Suprapubic skin (tissue), 3 donors: ENCODE measurements around the gene ATP6V0B.

ENCODE experiments used
- CTCF ChIP-seq, 2 donors: fragments of 200-600 bp in 1 of 2; fragments of 450-650 bp in 1 of 2; sonication (generic) in 1 of 2; IDR thresholded peaks; one replicate each; pipeline ENCODE4 v1.5.1; 2016 to 2019; ENCODE audit warnings: antibody characterized with exemption in 2 of 2, mild to moderate bottlenecking in 1 of 2, moderate library complexity in 1 of 2
- POLR2AphosphoS5 ChIP-seq, 3 donors: sonication (generic); formaldehyde crosslinking; IDR thresholded peaks; one replicate each; pipeline ENCODE4 v1.6.1; 2017; ENCODE audit warnings: antibody characterized with exemption in 3 of 3

GRCh38 chr1:44008259-44008658 lies 33.5 kb downstream of the ATP6V0B start:
- TF ChIP-seq CTCF (IDR thresholded peaks at IDR 0.05) (no peak), POLR2AphosphoS5 (IDR thresholded peaks at IDR 0.05) (no peak)
